Tibial artery (tissue), 4 donors: ENCODE measurements around the gene ANKS6.

Experiments used
- DNase-seq, 2 donors: peaks; one replicate each; pipeline ENCODE4 v3.0.0-alpha.2; 2019
- H3K27ac ChIP-seq, 2 donors: fragments of 200-600 bp; sonication (generic) in 1 of 2; 1 replicate in 1 of 2; 2 replicates in 1 of 2; pipeline ENCODE4 v1.5.1; 2018 to 2019; ENCODE audit warnings: mild to moderate bottlenecking in 1 of 2
- H3K27me3 ChIP-seq, 2 donors: fragments of 200-600 bp; sonication (generic) in 1 of 2; one replicate each; pipeline versions ENCODE4 v1.5.1 to v1.6.0; 2016 to 2019
- H3K36me3 ChIP-seq, 3 donors: fragments of 200-600 bp; sonication (generic) in 2 of 3; one replicate each; pipeline ENCODE4 v1.5.1; 2016 to 2019; ENCODE audit warnings: mild to moderate bottlenecking in 2 of 3
- H3K4me1 ChIP-seq, 4 donors: fragments of 200-600 bp; sonication (generic) in 2 of 4; 1 replicate in 3 of 4; 2 replicates in 1 of 4; pipeline ENCODE4 v1.5.1; 2016 to 2019
- H3K4me3 ChIP-seq, 2 donors: fragments of 200-600 bp; sonication (generic) in 1 of 2; 1 replicate in 1 of 2; 2 replicates in 1 of 2; pipeline ENCODE4 v1.5.1; 2018 to 2019; ENCODE audit warnings: mild to moderate bottlenecking in 2 of 2
- H3K9me3 ChIP-seq, 3 donors: fragments of 200-600 bp; sonication (generic) in 1 of 3; one replicate each; pipeline ENCODE4 v1.5.1; 2016 to 2019
- CTCF ChIP-seq, 2 experiments: fragments of 200-600 bp in 1 of 2; fragments of 450-650 bp in 1 of 2; IDR thresholded peaks; one replicate each; pipeline ENCODE4 v1.5.1; 2017 to 2019; ENCODE audit warnings: antibody characterized with exemption in 2 of 2, mild to moderate bottlenecking in 1 of 2, moderate library complexity in 1 of 2
- intact Hi-C: fragments of 100-400 bp; cut with DNase I; formaldehyde crosslinking; loops from one replicate; pipeline ENCODE4 v1.15.0; 2023; ENCODE audit warnings: low total_unique reads

The ANKS6 gene

GRCh38 chr9:98719055-98719454 is 77.3 kb downstream of the ANKS6 start:
- no peak for DNase-seq
- Histone ChIP-seq H3K4me3 (no peak overlapping the region), H3K27me3 (peaks cover 0 to 11% of the 10 kb centered on the region in 2 donors), H3K4me1 (no peaks in the 10 kb centered on the region), H3K9me3 (peaks cover 0 to 7% (median 3%) of the 10 kb centered on the region in 3 donors), H3K27ac (no peak overlapping the region), H3K36me3 (no peaks in the 10 kb centered on the region)
- intact Hi-C loops, result no loop called here
- TF ChIP-seq CTCF (IDR thresholded peaks at IDR 0.05), result no peak

- Histone ChIP-seq H3K4me1 (no peaks in the 10 kb centered on the region), H3K4me3 (no peak overlapping the region), H3K9me3 (no peaks in the 10 kb centered on the region), H3K36me3 (no peaks in the 10 kb centered on the region), H3K27ac (no peak overlapping the region), H3K27me3 (peaks cover 0 to 27% of the 10 kb centered on the region in 2 donors)
- TF ChIP-seq CTCF (IDR thresholded peaks at IDR 0.05), result no peak
- intact Hi-C loops, result no loop called here
- no peak for DNase-seq
Observed at GRCh38 chr9:98714833-98715232, 81.5 kb downstream of the ANKS6 start.

- Histone ChIP-seq H3K27ac (no peak overlapping the region), H3K4me1 (peaks cover 0 to 14% (median 9%) of the 10 kb centered on the region in 4 donors), H3K27me3 (peaks cover 0 to 43% of the 10 kb centered on the region in 2 donors), H3K4me3 (no peak overlapping the region), H3K36me3 (no peaks in the 10 kb centered on the region), H3K9me3 (no peaks in the 10 kb centered on the region)
- DNase-seq, result no peak
- intact Hi-C loops, result no loop called here
- TF ChIP-seq CTCF (IDR thresholded peaks at IDR 0.05), result no peak
Observed at GRCh38 chr9:98712987-98713386, 83.4 kb downstream of the ANKS6 start.

GRCh38 chr9:98709968-98710965 is 86.1 kb downstream of the ANKS6 start:
- intact Hi-C loops, result no loop called here
- Histone ChIP-seq H3K4me3 (no peak overlapping the region), H3K4me1 (peaks cover 0 to 24% (median 20%) of the 10 kb centered on the region in 4 donors), H3K36me3 (no peaks in the 10 kb centered on the region), H3K27me3 (peaks cover 0 to 70% of the 10 kb centered on the region in 2 donors), H3K9me3 (no peaks in the 10 kb centered on the region), H3K27ac (no peak overlapping the region)
- DNase-seq, result no peak
- no peak for TF ChIP-seq CTCF (IDR thresholded peaks at IDR 0.05)

GRCh38 chr9:98708933-98709911 is 87.1 kb downstream of the ANKS6 start, which contains the start of gene GABBR2:
Gene GABBR2 (minus strand): TSS chr9:98708935. CDS start chr9:98708737, 198 bp downstream.
- H3K4me3 ChIP-seq, result peak within 1 kb of the TSS; percentile 6 to 45
- DNase-seq, result no peak
- H3K36me3 ChIP-seq, result no peaks in the 10 kb centered on the region
- no peak within 1 kb of the TSS for H3K27ac ChIP-seq
- no peak for TF ChIP-seq CTCF (IDR thresholded peaks at IDR 0.05)
- H3K27me3 ChIP-seq, result peaks cover 0 to 75% of the 10 kb centered on the region in 2 donors
- H3K9me3 ChIP-seq, result no peaks in the 10 kb centered on the region
- intact Hi-C loops, result no loop called here
- peaks cover 0 to 24% (median 20%) of the 10 kb centered on the region in 4 donors for H3K4me1 ChIP-seq
